Ovary (tissue), 9 donors: ENCODE results near the gene RPTOR. TPM values are rescaled to one million over a fixed set of nuclear protein-coding genes. Genes with fewer than 3 reads are reported as not detected.

ENCODE experiments used
- DNase-seq, 5 donors: peaks; one replicate each; pipeline ENCODE4 v3.0.0-alpha.2; 2019 to 2020
- H3K27ac ChIP-seq, 2 donors: fragments of 200-600 bp; one replicate each; pipeline versions ENCODE4 v1.5.1 to v1.8.0; 2019 to 2022
- H3K27me3 ChIP-seq: fragments of 200-600 bp; one replicate; pipeline ENCODE4 v1.8.0; 2022
- H3K36me3 ChIP-seq: fragments of 200-600 bp; sonication (generic); one replicate; pipeline ENCODE4 v1.5.1; 2019
- H3K4me1 ChIP-seq: one replicate; pipeline ENCODE4 v1.8.1; 2013; ENCODE audit warnings: mild to moderate bottlenecking, moderate library complexity; ENCODE audit not compliant: insufficient read depth
- H3K4me3 ChIP-seq: fragments of 200-600 bp; sonication (generic); one replicate; pipeline ENCODE4 v1.5.1; 2017
- H3K9me3 ChIP-seq, 2 donors: fragments of 200-600 bp in 1 of 2; sonication (generic) in 1 of 2; one replicate each; pipeline versions ENCODE4 v1.5.1 to v1.8.1; 2013 to 2019; ENCODE audit warnings: mild to moderate bottlenecking in 1 of 2, moderate library complexity in 1 of 2
- CTCF ChIP-seq, 3 donors: fragments of 450-650 bp in 2 of 3; fragments of 200-600 bp in 1 of 3; IDR thresholded peaks; one replicate each; pipeline versions ENCODE4 v1.5.1 to v1.8.0; 2016 to 2022; ENCODE audit warnings: antibody characterized with exemption in 3 of 3, mild to moderate bottlenecking in 1 of 3
- EP300 ChIP-seq: sonication (generic); formaldehyde crosslinking; IDR thresholded peaks from one replicate; pipeline ENCODE4 v1.6.1; 2017; ENCODE audit warnings: antibody characterized with exemption
- POLR2A ChIP-seq: fragments of 450-650 bp; IDR thresholded peaks from one replicate; pipeline ENCODE4 v1.6.1; 2017; ENCODE audit warnings: antibody characterized with exemption, mild to moderate bottlenecking, moderate library complexity
- WGBS, 3 donors: extraction: QIAGEN DNeasy Blood & Tissue Kit in 1 of 3; methylation state at CpG; one replicate each; pipeline versions ENCODE4 v1.1.5 to v1.1.7; 2013 to 2017; 5-methylcytosine and 5-hydroxymethylcytosine counted together
- intact Hi-C, 4 donors: fragments of 100-400 bp; cut with DNase I; formaldehyde crosslinking; loops; one replicate each; pipeline versions ENCODE4 v1.11.0 to v1.15.1; 2022 to 2023
- polyA plus RNA-seq, 2 donors: library from polyadenylated mRNA; stranded (reverse); fragments of 200-250 nt in 1 of 2; fragments of 350-450 nt in 1 of 2; fragmentation: Illumina TruSeq in 1 of 2; extraction: RNeasy Lipid Tissue Mini Kit (QIAGEN cat#74804) in 1 of 2; gene quantifications; one replicate each; pipeline ENCODE4 v1.2.3, GENCODE V29; 2013 to 2014
- total RNA-seq, 7 donors: library from RNA; depleted of rRNA in 2 of 7; stranded (reverse); fragments of >200 nt in 2 of 7; fragmentation: NEBNext Ultra II Directional in 3 of 7; extraction: Animal tissue kit (Norgen Biotek cat#: 25700) in 3 of 7; gene quantifications; one replicate each; pipeline versions ENCODE4 v1.1.0 to v1.2.4, GENCODE V29; 2016 to 2023
- donor health status: DM: no; HTN: no; CAD: no; lungs with moderate emphysema.
- donor health status: DM: no; HTN: no; CAD: no.
- donor health status: Bipolar disorder and iron deficiency.
- donor health status: DM: yes; HTN: yes; CAD: no.
- donor health status: DM: no; HTN: no; CAD: no.
- donor health status: DM: yes; HTN: yes; CAD: no.

RPTOR gene
- total and polyA plus RNA-seq, 9 donors, result 11.1 to 41.9 (median 27.9) TPM

DNA sequence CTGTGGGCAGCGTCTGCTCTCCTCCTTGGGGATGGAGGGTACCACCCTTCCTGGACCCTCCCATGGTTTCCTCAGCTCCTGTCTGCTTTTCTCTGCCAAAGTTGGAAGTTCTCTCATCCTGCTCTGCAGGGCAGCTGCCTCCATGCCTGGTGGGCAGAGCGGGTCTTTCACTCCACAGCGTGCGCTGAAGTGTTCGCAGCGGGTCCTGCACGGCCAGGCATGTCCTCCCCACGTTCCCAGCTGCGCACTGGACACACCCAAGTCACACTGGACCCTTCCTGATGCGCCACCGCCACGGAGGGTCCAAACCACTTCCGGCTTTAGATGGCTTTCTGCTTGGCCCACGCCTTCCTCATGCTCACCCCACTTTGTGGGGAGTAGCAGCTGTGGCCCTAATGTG, 34.5 kb upstream of the RPTOR start:
- intact Hi-C loops, result no loop called here
- Histone ChIP-seq H3K9me3 (no peaks in the 10 kb centered on the region), H3K27ac (no peak overlapping the region), H3K4me1 (peaks cover 10% of the 10 kb centered on the region), H3K4me3 (no peak overlapping the region), H3K36me3 (no peaks in the 10 kb centered on the region), H3K27me3 (no peaks in the 10 kb centered on the region)
- no peak for DNase-seq
- WGBS, 3 donors, result 84 to 87% (median 86%) methylated on average over 14 of the region's 14 CpGs
- TF ChIP-seq CTCF (IDR thresholded peaks at IDR 0.05) (no peak), POLR2A (no peak), EP300 (no peak)

DNA sequence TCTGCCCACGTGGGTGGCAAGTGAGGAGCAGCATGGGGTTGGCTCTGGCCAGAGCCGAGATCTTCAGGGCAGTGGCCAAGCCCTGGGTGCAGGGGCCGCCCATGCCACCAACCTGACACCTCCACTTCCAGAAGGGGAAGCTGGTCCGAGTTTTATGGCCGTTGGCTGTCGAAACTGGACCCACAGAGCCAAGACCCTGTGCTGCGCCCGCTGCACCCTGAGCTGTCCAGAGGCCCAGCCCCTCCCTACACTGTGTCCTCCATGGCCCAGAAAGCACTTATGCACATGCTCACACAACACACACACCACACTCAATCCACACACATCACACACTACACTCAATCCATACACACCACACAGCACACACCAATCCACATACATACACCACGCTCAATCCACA, 33.9 kb upstream of the RPTOR start:
- H3K4me1 ChIP-seq, result peaks cover 10% of the 10 kb centered on the region
- intact Hi-C loops, result no loop called here
- no peaks in the 10 kb centered on the region for H3K9me3 ChIP-seq
- H3K36me3 ChIP-seq, result no peaks in the 10 kb centered on the region
- WGBS, 3 donors, result 80 to 88% (median 81%) methylated on average over 9 of the region's 9 CpGs
- no peak for DNase-seq
- TF ChIP-seq EP300 (no peak), CTCF (IDR thresholded peaks at IDR 0.05) (no peak), POLR2A (no peak)
- H3K27ac ChIP-seq, result no peak overlapping the region
- no peaks in the 10 kb centered on the region for H3K27me3 ChIP-seq
- no peak overlapping the region for H3K4me3 ChIP-seq

GRCh38 chr17:80511222-80512180, 33.1 kb upstream of the RPTOR start:
- Histone ChIP-seq H3K9me3 (no peaks in the 10 kb centered on the region), H3K27ac (no peak overlapping the region), H3K4me1 (peaks cover 10% of the 10 kb centered on the region), H3K27me3 (no peaks in the 10 kb centered on the region), H3K4me3 (no peak overlapping the region), H3K36me3 (no peaks in the 10 kb centered on the region)
- no peak for DNase-seq
- no peak for TF ChIP-seq EP300
- no peak for TF ChIP-seq CTCF (IDR thresholded peaks at IDR 0.05)
- TF ChIP-seq POLR2A, result no peak
- WGBS, 3 donors, result 76 to 81% (median 78%) methylated on average over 18 of the region's 18 CpGs
- intact Hi-C loops, result no loop called here

- no peak overlapping the region for H3K27ac ChIP-seq
- no peaks in the 10 kb centered on the region for H3K27me3 ChIP-seq
- 89 to 92% (median 90%) methylated on average over 15 of the region's 15 CpGs for WGBS, 3 donors
These were observed 32.4 kb upstream of the RPTOR start for GRCh38 chr17:80512233-80512632.

GRCh38 chr17:80513201-80513600, 31.4 kb upstream of the RPTOR start:
- intact Hi-C loops, result no loop called here
- DNase-seq, result peak in 1 of 5 donors; percentile 56
- Histone ChIP-seq H3K4me1 (peaks cover 10% of the 10 kb centered on the region), H3K27ac (no peak overlapping the region), H3K4me3 (no peak overlapping the region), H3K36me3 (no peaks in the 10 kb centered on the region), H3K27me3 (no peaks in the 10 kb centered on the region), H3K9me3 (no peaks in the 10 kb centered on the region)
- TF ChIP-seq EP300 (no peak), POLR2A (no peak), CTCF (IDR thresholded peaks at IDR 0.05) (no peak)
- 42 to 71% (median 59%) methylated on average over 16 of the region's 16 CpGs for WGBS, 3 donors

More at GRCh38 chr17:80512233-80512632, 32.4 kb upstream of the RPTOR start:
- intact Hi-C loops, result no loop called here
- no peak for TF ChIP-seq POLR2A
- no peak for TF ChIP-seq EP300
- Histone ChIP-seq H3K36me3 (no peaks in the 10 kb centered on the region), H3K4me3 (no peak overlapping the region), H3K4me1 (peaks cover 10% of the 10 kb centered on the region), H3K9me3 (no peaks in the 10 kb centered on the region)
- no peak for DNase-seq
